ENCODE measurements around the gene ZNF425. TPM values are rescaled to one million over a fixed set of nuclear protein-coding genes. Genes with fewer than 3 reads are reported as not detected.

The ZNF425 gene
- total and polyA plus RNA-seq, 2 experiments from 2014 or later: 4.3 to 5.0 TPM

DNA sequence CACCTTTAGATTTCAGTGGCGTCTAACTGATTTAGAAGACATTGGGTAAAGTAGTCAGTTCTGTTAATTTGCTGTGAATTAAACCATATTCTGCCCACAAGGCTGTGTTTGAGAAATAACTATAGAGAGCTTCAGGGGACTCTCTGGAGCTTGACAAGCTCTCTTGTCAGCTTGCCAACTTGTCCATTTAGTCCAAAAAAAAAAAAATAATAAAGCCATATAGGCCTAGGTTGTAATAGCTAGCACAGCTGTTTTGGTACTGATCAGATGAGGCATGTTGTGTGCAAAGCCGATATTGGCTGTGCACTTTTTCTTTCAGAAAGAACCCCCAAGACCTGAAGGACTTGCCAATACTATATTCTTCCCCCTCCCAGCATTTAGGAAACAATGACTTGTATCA lies 49.0 kb upstream of the ZNF425 start:
- Histone ChIP-seq H3K9me2 (ENCODE audit: insufficient read depth) (no peaks in the 10 kb centered on the region), H3K4me3 (no peak overlapping the region), H3K36me3 (ENCODE audit: insufficient read depth) (peaks cover 86% of the 10 kb centered on the region), H3K4me1 (ENCODE audit: insufficient read depth) (no peaks in the 10 kb centered on the region), H2AFZ (no peak overlapping the region), H3K4me2 (no peak overlapping the region), H3K27ac (ENCODE audit: low read depth) (peak overlapping the region; percentile 59; the same call in 1 of the 2 replicates), H3K27me3 (ENCODE audit: insufficient read depth) (no peaks in the 10 kb centered on the region), H3K79me2 (replicated peaks; ENCODE audit: insufficient read depth) (peaks cover 48% of the 10 kb centered on the region), H4K20me1 (replicated peaks; ENCODE audit: insufficient read depth) (peaks cover 55% of the 10 kb centered on the region), H3F3A (replicated peaks; ENCODE audit: low read depth) (peaks cover 51% of the 10 kb centered on the region)
- Mint-ChIP-seq H3K4me3 (no peak overlapping the region), H3K27ac (no peak overlapping the region), H3K36me3 (ENCODE audit: low read depth) (peaks cover 94% of the 10 kb centered on the region), H3K27me3 (ENCODE audit: insufficient read depth, low read depth, poor library complexity) (peaks cover 4% of the 10 kb centered on the region), H3K9me3 (no peaks in the 10 kb centered on the region), H3K4me1 (no peaks in the 10 kb centered on the region)
- TF ChIP-seq NANOG (IDR thresholded peaks at IDR 0.05; ENCODE audit: borderline replicate concordance) (no peak), ZNF462 (CRISPR knock-in tag; IDR thresholded peaks at IDR 0.05) (no peak), EZH2 (IDR thresholded peaks at IDR 0.05; ENCODE audit: low read depth, unreplicated experiment) (no peak), ZNF331 (CRISPR knock-in tag; IDR thresholded peaks at IDR 0.05; ENCODE audit: low read depth) (no peak), ZNF114 (CRISPR knock-in tag; IDR thresholded peaks at IDR 0.05) (no peak), CREB1 (CRISPR knock-in tag; IDR thresholded peaks at IDR 0.05; ENCODE audit: low read depth) (no peak), STAT1 (IDR thresholded peaks at IDR 0.05; ENCODE audit: unreplicated experiment) (no peak)
- TF ChIP-seq, protein P1, sequence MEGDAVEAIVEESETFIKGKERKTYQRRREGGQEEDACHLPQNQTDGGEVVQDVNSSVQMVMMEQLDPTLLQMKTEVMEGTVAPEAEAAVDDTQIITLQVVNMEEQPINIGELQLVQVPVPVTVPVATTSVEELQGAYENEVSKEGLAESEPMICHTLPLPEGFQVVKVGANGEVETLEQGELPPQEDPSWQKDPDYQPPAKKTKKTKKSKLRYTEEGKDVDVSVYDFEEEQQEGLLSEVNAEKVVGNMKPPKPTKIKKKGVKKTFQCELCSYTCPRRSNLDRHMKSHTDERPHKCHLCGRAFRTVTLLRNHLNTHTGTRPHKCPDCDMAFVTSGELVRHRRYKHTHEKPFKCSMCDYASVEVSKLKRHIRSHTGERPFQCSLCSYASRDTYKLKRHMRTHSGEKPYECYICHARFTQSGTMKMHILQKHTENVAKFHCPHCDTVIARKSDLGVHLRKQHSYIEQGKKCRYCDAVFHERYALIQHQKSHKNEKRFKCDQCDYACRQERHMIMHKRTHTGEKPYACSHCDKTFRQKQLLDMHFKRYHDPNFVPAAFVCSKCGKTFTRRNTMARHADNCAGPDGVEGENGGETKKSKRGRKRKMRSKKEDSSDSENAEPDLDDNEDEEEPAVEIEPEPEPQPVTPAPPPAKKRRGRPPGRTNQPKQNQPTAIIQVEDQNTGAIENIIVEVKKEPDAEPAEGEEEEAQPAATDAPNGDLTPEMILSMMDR (conservative IDR thresholded peaks at IDR 0.05; ENCODE audit: low read depth in 2 of 2): no peak
- TF ChIP-seq, protein P2, sequence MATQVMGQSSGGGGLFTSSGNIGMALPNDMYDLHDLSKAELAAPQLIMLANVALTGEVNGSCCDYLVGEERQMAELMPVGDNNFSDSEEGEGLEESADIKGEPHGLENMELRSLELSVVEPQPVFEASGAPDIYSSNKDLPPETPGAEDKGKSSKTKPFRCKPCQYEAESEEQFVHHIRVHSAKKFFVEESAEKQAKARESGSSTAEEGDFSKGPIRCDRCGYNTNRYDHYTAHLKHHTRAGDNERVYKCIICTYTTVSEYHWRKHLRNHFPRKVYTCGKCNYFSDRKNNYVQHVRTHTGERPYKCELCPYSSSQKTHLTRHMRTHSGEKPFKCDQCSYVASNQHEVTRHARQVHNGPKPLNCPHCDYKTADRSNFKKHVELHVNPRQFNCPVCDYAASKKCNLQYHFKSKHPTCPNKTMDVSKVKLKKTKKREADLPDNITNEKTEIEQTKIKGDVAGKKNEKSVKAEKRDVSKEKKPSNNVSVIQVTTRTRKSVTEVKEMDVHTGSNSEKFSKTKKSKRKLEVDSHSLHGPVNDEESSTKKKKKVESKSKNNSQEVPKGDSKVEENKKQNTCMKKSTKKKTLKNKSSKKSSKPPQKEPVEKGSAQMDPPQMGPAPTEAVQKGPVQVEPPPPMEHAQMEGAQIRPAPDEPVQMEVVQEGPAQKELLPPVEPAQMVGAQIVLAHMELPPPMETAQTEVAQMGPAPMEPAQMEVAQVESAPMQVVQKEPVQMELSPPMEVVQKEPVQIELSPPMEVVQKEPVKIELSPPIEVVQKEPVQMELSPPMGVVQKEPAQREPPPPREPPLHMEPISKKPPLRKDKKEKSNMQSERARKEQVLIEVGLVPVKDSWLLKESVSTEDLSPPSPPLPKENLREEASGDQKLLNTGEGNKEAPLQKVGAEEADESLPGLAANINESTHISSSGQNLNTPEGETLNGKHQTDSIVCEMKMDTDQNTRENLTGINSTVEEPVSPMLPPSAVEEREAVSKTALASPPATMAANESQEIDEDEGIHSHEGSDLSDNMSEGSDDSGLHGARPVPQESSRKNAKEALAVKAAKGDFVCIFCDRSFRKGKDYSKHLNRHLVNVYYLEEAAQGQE (IDR thresholded peaks at IDR 0.05; ENCODE audit: unreplicated experiment): no peak
- DNase-seq (ENCODE audit: low spot score) (no peak), ATAC-seq (no peak)

Measured in GM23338 (cell line).